Measurements from ENCODE around the gene TTC28.

Gene TTC28

DNA sequence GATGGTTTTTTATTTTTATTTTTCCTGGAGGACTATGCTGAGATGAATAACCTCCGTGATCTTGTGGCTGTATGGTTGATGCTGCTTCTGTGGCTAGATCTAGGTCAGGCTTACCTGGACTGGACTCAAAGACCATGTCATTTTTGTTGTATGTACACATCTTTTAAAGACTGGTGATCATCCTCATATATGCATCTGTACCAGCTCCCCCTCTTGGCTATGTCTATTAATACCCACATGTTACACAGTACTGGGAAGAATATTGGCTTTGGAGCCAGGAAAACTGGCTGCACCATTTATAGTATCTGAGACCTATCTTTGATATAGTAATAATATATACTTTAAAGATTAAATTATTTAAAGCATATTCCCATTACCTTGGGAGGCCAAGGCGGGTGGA lies 742.2 kb downstream of the TTC28 start:
- DNase-seq: no peak

DNA sequence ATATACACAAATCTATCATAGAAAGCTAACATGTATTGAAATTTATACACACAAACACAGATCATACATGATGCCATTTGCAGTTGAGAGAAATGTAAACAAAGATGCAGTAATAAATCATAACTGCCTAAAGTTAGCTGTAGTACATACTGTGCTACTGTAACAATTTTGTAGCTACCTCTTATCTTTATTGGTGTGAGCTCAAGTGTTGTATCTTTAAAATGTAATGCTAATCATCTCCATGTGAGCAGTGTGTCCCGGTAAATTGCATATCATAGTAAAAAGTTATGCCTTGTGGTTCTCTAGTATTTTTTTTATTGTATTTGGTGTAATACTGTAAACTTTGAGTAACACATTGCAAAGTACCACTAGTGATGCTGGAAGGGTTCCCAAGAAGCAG lies 743.7 kb downstream of the TTC28 start:
- no peak for DNase-seq

DNA sequence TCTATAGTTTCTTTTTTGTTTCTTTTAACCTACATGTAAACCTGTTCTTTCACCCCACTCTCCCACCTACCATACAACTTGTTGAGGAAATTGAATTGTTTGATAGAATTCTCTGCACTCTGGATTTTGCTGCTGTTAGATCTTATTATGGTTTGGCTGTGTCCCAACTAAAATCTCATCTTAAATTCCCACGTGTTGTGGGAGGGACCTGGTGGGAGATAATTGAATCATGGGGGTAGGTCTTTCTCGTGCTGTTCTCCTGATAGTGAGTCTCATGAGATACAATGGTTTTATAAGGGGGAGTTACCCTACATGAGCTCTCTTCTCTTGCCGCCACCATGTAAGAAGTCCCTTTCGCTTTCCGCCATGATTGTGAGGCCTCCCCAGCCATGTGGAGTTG lies 745.6 kb downstream of the TTC28 start:
- DNase-seq: no peak

DNA sequence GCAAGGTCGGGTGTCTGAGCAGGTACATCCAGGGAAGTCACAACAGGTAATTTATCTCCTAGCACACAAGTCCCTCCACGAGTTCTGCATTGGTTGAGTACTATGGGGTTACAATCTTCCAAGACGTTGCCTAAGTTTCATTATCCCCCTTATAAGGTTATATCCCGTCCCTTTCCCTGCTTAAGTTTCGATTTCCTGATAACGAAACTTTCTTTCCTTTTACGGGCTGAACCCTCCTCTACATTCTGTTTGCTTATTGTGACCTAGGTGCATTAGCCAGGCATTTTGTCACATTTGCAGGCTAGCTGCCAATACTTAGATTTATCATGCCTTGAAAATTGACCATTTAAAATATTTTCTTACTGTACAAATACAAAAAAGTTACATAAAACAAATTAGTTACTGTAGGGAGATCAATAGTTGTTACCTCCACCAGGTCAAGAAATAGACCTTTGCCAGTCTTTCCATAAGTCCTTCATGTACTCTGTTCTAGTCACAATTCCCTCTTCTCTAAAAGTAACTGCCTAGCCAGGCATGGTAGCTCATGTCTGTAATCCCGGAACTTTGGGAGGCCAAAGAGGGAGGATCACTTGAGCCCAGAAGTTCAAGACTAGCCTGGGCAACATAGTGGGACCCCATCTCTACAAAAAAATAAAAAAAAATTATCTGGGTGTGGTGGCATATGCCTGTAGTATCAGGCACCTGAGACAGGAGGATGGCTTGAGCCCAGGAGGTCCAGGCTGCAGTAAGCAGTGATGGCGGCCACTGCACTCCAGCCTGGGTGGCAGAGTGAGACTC lies 746.3 kb downstream of the TTC28 start:
- DNase-seq: no peak

DNA sequence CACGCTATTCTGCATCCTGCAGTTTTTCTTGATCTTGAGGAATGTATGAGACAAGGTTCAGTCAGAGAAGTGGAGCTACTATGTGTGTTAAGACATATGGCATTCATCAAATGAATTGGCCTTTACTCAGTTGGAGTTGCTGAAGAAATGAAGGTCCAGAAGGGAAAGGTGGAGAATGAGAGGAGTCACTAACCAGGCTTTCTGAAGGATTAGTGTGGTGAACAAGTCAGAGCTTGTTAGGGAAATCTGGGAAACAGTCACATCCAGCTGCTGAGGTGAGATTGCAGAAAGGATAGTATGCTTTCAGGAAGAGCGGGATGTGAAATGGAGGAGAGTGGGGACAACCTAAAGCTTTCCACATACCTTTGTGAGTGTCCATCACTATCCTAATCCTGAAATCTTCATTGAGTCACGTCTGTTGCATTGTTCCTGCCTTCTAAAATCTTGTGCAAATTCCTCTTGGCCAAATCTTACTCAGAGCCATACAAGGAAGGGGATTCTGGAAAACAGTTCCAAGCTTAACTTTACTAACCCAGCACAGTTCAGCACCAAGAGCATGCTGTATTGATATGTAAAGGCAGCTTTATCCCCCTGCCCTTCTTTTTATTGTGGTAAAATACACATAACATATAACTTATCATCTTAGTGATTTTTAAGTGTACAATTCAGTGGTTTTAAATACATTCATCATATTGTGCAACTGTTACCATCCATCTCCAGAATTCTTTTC lies 749.1 kb downstream of the TTC28 start:
- DNase-seq: no peak
